HG02938 (cell line): Measurements from ENCODE around the gene TIGD1.
A peak's percentile ranks its signal among the peaks of the same experiment; 100 is the strongest.

Source experiments
- ATAC-seq: cut with Tn5 transposase; IDR thresholded peaks from one replicate; pipeline ENCODE4 v1.9.1; 2021; ENCODE audit warnings: mild to moderate bottlenecking, moderate library complexity; ENCODE audit not compliant: unreplicated experiment

The TIGD1 gene

GRCh38 chr2:232550354-232551249 is at the start of gene TIGD1, which contains the start of gene EIF4E2:
TSS of gene TIGD1 (minus strand) at chr2:232550557. CDS start at chr2:232549882, 675 bp downstream.
TSS of gene EIF4E2 (plus strand) at chr2:232550689. CDS start at chr2:232550725, 36 bp downstream.
- ATAC-seq, result peak; percentile 92

GRCh38 chr2:232598293-232598692 is 47.9 kb upstream of the TIGD1 start:
- ATAC-seq, result no peak

- ATAC-seq, result no peak
Measured at GRCh38 chr2:232597362-232598079, 47.2 kb upstream of the TIGD1 start.

GRCh38 chr2:232593982-232594381 is 43.6 kb upstream of the TIGD1 start:
- ATAC-seq, result no peak

- ATAC-seq, result no peak
Measured at GRCh38 chr2:232592772-232593395, 42.5 kb upstream of the TIGD1 start.

- no peak for ATAC-seq
Measured at GRCh38 chr2:232588680-232589585, 38.6 kb upstream of the TIGD1 start.

GRCh38 chr2:232588031-232588430 is 37.7 kb upstream of the TIGD1 start:
- ATAC-seq, result no peak

GRCh38 chr2:232587512-232587911 is 37.2 kb upstream of the TIGD1 start:
- no peak for ATAC-seq

- no peak for ATAC-seq
Measured at GRCh38 chr2:232586943-232587505, 36.7 kb upstream of the TIGD1 start.

GRCh38 chr2:232584238-232584637 is 33.9 kb upstream of the TIGD1 start:
- no peak for ATAC-seq

- no peak for ATAC-seq
Measured at GRCh38 chr2:232581725-232582124, 31.4 kb upstream of the TIGD1 start.

GRCh38 chr2:232580648-232580981 is 30.3 kb upstream of the TIGD1 start:
- ATAC-seq, result no peak

- ATAC-seq, result no peak
Measured at GRCh38 chr2:232578626-232579025, 28.3 kb upstream of the TIGD1 start.

- ATAC-seq, result no peak
Measured at GRCh38 chr2:232577841-232578240, 27.5 kb upstream of the TIGD1 start.

- ATAC-seq, result no peak
Measured at GRCh38 chr2:232576995-232577394, 26.6 kb upstream of the TIGD1 start.

GRCh38 chr2:232575404-232575746 is 25.0 kb upstream of the TIGD1 start:
- ATAC-seq, result no peak

- ATAC-seq, result no peak
Measured at GRCh38 chr2:232574674-232575403, 24.5 kb upstream of the TIGD1 start.

GRCh38 chr2:232573771-232574435 is 23.5 kb upstream of the TIGD1 start:
- ATAC-seq, result no peak

- no peak for ATAC-seq
Measured at GRCh38 chr2:232573042-232573441, 22.7 kb upstream of the TIGD1 start.
